A673 (cell line): ENCODE data around the gene RNGTT. TPM values are rescaled to one million over a fixed set of nuclear protein-coding genes. Genes with fewer than 3 reads are reported as not detected.
A peak's percentile ranks its signal among the peaks of the same experiment; 100 is the strongest.

Experiments
- BruUV-seq: library from RNA; stranded (reverse); fragments of 400-500 nt; replicated peaks from 2 replicates; lab custom pipeline; 2021; lab: Mats Ljungman, UMichigan
- CTCF ChIA-PET: fragments of 300-600 bp; sonication (Branson Sonifier 250); formaldehyde crosslinking; loops from one replicate; lab custom pipeline; 2022; ENCODE audit warnings: antibody characterized with exemption; lab: Charles Lee
- POLR2A ChIA-PET: fragments of 300-600 bp; sonication (Branson Sonifier 250); formaldehyde crosslinking; loops from one replicate; lab custom pipeline; 2022; ENCODE audit warnings: antibody characterized with exemption; ENCODE audit not compliant: low non-redundant PET; lab: Charles Lee
- DNase-seq: peaks from one replicate; pipeline ENCODE4 v3.0.0-alpha.2; 2015; ENCODE audit warnings: low spot score
- H3K27ac ChIP-seq: fragments of 200-600 bp; sonication (generic); 2 replicates; pipeline ENCODE4 v1.5.1; 2016; ENCODE audit warnings: mixed run types, low read depth, mild to moderate bottlenecking, mixed read lengths, antibody characterized with exemption, low read length; ENCODE audit not compliant: poor library complexity, severe bottlenecking
- H3K27me3 ChIP-seq: fragments of 200-600 bp; sonication (generic); replicated peaks from 2 replicates; pipeline ENCODE4 v1.6.1; 2017; ENCODE audit warnings: mixed run types, low read depth, mild to moderate bottlenecking, mixed read lengths, antibody characterized with exemption, low read length; ENCODE audit not compliant: insufficient read depth, poor library complexity
- H3K36me3 ChIP-seq: fragments of 200-600 bp; sonication (generic); 2 replicates; pipeline ENCODE4 v1.6.1; 2016; ENCODE audit warnings: mixed run types, mild to moderate bottlenecking, mixed read lengths, antibody characterized with exemption, low read length; ENCODE audit not compliant: insufficient read depth, poor library complexity, severe bottlenecking
- H3K4me1 ChIP-seq: fragments of 200-600 bp; sonication (generic); 2 replicates; pipeline ENCODE4 v1.6.1; 2017; ENCODE audit warnings: mixed run types, mild to moderate bottlenecking, mixed read lengths, antibody characterized with exemption, low read length; ENCODE audit not compliant: insufficient read depth, poor library complexity, severe bottlenecking
- H3K4me3 ChIP-seq: fragments of 200-600 bp; sonication (generic); 2 replicates; pipeline ENCODE4 v1.5.1; 2016; ENCODE audit warnings: low read depth, mixed run types, mild to moderate bottlenecking, mixed read lengths, low read length; ENCODE audit not compliant: poor library complexity, severe bottlenecking
- H3K9me3 ChIP-seq: fragments of 200-600 bp; sonication (generic); 2 replicates; pipeline ENCODE4 v1.6.1; 2016; ENCODE audit warnings: mixed run types, low read depth, mild to moderate bottlenecking, mixed read lengths, antibody characterized with exemption, low read length; ENCODE audit not compliant: poor library complexity, severe bottlenecking
- CTCF ChIP-seq: fragments of 300-800, 200-600 bp; sonication (generic); conservative IDR thresholded peaks from 2 replicates; pipeline ENCODE4 v1.5.1; 2017; ENCODE audit warnings: low read depth, mild to moderate bottlenecking, antibody characterized with exemption, low read length, moderate library complexity, mixed read lengths
- EZH2 ChIP-seq: fragments of 200-600 bp; sonication (generic); IDR thresholded peaks from 2 replicates; pipeline ENCODE4 v1.6.1; 2017; ENCODE audit warnings: borderline replicate concordance, low read depth, mild to moderate bottlenecking, mixed read lengths, antibody characterized with exemption, low read length; ENCODE audit not compliant: poor library complexity, severe bottlenecking
- intact Hi-C: fragments of 100-400 bp; cut with micrococcal nuclease; formaldehyde crosslinking; loops from one replicate; pipeline ENCODE4 v1.10.0; 2022; ENCODE audit not compliant: unreplicated experiment
- total RNA-seq: library from RNA; stranded (reverse); gene quantifications from 2 replicates; pipeline ENCODE4 v1.2.3, GENCODE V29; 2021

The RNGTT gene
- total RNA-seq, 1 experiment from 2014 or later, result 31.8 TPM

GRCh38 chr6:88958842-88959241 lies 4.6 kb downstream of the RNGTT start:
- peaks cover 13% of the 10 kb centered on the region for H3K9me3 ChIP-seq
- ChIA-PET CTCF (no interaction called here), POLR2A (no interaction called here)
- H3K4me3 ChIP-seq, result no peak overlapping the region
- H3K36me3 ChIP-seq, result no peaks in the 10 kb centered on the region
- no peak for DNase-seq
- BruUV-seq, result no TSS peak
- intact Hi-C loops, result no loop called here
- H3K27me3 ChIP-seq, result no peaks in the 10 kb centered on the region
- no peaks in the 10 kb centered on the region for H3K4me1 ChIP-seq
- no peak for TF ChIP-seq CTCF
- no peak for TF ChIP-seq EZH2
- no peak overlapping the region for H3K27ac ChIP-seq

- BruUV-seq, result no TSS peak
- POLR2A ChIA-PET, result no interaction called here
- Histone ChIP-seq H3K27me3 (no peaks in the 10 kb centered on the region), H3K36me3 (no peaks in the 10 kb centered on the region), H3K27ac (no peak overlapping the region), H3K4me3 (no peak overlapping the region), H3K9me3 (peaks cover 13% of the 10 kb centered on the region), H3K4me1 (peaks cover 7% of the 10 kb centered on the region)
- intact Hi-C loops, result no loop called here
- DNase-seq, result no peak
- CTCF ChIA-PET, result no interaction called here
- TF ChIP-seq CTCF, result no peak
- no peak for TF ChIP-seq EZH2
These were observed 9.7 kb downstream of the RNGTT start for GRCh38 chr6:88953550-88954386.

GRCh38 chr6:88952065-88952704 lies 11.2 kb downstream of the RNGTT start:
- CTCF ChIA-PET, result no interaction called here
- intact Hi-C loops, result no loop called here
- Histone ChIP-seq H3K27ac (no peak overlapping the region), H3K4me3 (no peak overlapping the region), H3K9me3 (peaks cover 13% of the 10 kb centered on the region), H3K27me3 (no peaks in the 10 kb centered on the region), H3K36me3 (no peaks in the 10 kb centered on the region), H3K4me1 (peaks cover 7% of the 10 kb centered on the region)
- no TSS peak for BruUV-seq
- TF ChIP-seq CTCF (no peak), EZH2 (no peak)
- POLR2A ChIA-PET, result no interaction called here
- DNase-seq, result peak; percentile 50
